Body of pancreas (tissue), 4 donors: ENCODE data around the gene ZNF423. TPM values are rescaled to one million over a fixed set of nuclear protein-coding genes. Genes with fewer than 3 reads are reported as not detected.

Experiments used
- ATAC-seq: fragments of 150-250 bp; one replicate; pipeline ENCODE4 v1.9.1; 2016
- DNase-seq, 4 donors: peaks; one replicate each; pipeline ENCODE4 v3.0.0-alpha.2; 2019
- H3K27ac ChIP-seq, 4 donors: fragments of 200-600 bp; sonication (generic); 1 replicate in 3 of 4; 2 replicates in 1 of 4; pipeline versions ENCODE4 v1.5.1 to v1.6.1; 2016 to 2019; ENCODE audit warnings: mild to moderate bottlenecking in 1 of 4, mixed read lengths in 1 of 4, moderate library complexity in 1 of 4
- H3K27me3 ChIP-seq, 2 donors: fragments of 200-600 bp; sonication (generic); one replicate each; pipeline ENCODE4 v1.6.0; 2016; ENCODE audit warnings: mild to moderate bottlenecking in 1 of 2
- H3K36me3 ChIP-seq, 2 donors: fragments of 200-600 bp; sonication (generic); replicated peaks in 1 of 2; 2 replicates each; pipeline ENCODE4 v1.5.1; 2016; ENCODE audit warnings: low read depth in 2 of 2; ENCODE audit not compliant: insufficient read depth in 1 of 2
- H3K4me1 ChIP-seq: fragments of 200-600 bp; sonication (generic); one replicate; pipeline ENCODE4 v1.6.0; 2016
- H3K4me3 ChIP-seq, 2 donors: fragments of 200-600 bp; sonication (generic); 1 replicate in 1 of 2; 2 replicates in 1 of 2; pipeline ENCODE4 v1.5.1; 2016 to 2019
- H3K9me3 ChIP-seq, 3 donors: fragments of 200-600 bp; sonication (generic); 1 replicate in 2 of 3; 2 replicates in 1 of 3; pipeline ENCODE4 v1.5.1; 2016
- POLR2A ChIP-seq, 3 donors: fragments of 450-650 bp; IDR thresholded peaks; one replicate each; pipeline ENCODE4 v1.6.1; 2016; ENCODE audit warnings: antibody characterized with exemption in 3 of 3, mild to moderate bottlenecking in 2 of 3
- WGBS, 2 donors: methylation state at CpG; one replicate each; pipeline ENCODE4 v1.1.5; 2017; 5-methylcytosine and 5-hydroxymethylcytosine counted together
- intact Hi-C: fragments of 100-400 bp; cut with DNase I; formaldehyde crosslinking; loops from one replicate; pipeline ENCODE4 v1.15.1; 2023
- total RNA-seq, 2 donors: library from RNA; depleted of rRNA; stranded (reverse); fragments of >200 nt; gene quantifications; one replicate each; pipeline ENCODE4 v1.1.0, GENCODE V29; 2016
- TF ChIP-seq, protein P1 (sequence below), 7 experiments: fragments of 450-650 bp in 4 of 7; fragments of 200-600 bp in 3 of 7; sonication (generic) in 3 of 7; IDR thresholded peaks; one replicate each; pipeline ENCODE4 v1.5.1; 2016 to 2019; ENCODE audit warnings: antibody characterized with exemption in 7 of 7

Gene ZNF423
- total RNA-seq, 2 donors from 2014 or later: 4.2 to 9.2 TPM

DNA sequence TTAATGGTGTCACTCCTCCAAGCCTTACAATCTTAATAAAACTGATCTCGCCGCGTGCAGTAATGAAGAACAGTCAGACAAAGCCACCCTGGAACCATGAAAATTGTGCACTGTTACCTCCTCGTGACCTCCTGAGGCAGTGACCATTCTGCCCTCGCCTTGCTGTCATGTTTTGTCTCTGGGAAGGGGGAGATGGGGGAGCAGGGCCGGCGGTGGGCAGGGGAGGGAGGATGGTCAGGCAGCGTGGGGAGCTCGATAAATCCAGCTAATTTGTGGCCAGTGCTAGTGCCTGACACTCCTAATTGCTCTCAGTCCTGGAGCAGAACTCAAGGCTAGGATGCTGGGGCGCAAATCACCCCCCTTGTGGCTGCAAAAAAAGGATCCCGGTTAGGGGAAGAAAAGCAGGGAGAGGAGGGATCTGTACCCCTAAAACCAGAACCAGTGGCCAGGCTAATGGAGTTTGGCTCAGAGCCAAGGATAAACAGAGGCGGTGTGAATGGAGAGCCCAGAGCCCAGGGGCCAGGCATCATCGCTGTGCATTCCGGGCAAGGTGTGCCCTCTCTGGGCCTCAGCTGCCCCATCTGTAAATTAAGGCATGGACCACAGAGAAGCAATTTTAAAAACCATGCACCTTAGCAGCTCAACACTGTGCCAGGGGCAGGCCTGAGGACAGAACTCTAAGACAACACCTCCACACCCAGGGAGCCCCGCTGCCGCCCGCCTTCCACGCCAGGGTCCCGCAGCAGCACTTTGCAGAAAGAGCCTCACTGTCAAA lies 113.3 kb downstream of the ZNF423 start:
- Histone ChIP-seq H3K4me3 (no peak overlapping the region), H3K9me3 (no peaks in the 10 kb centered on the region), H3K27me3 (no peaks in the 10 kb centered on the region), H3K27ac (no peak overlapping the region), H3K36me3 (no peaks in the 10 kb centered on the region), H3K4me1 (no peaks in the 10 kb centered on the region)
- TF ChIP-seq POLR2A (IDR thresholded peaks at IDR 0.05): no peak
- TF ChIP-seq, protein P1, sequence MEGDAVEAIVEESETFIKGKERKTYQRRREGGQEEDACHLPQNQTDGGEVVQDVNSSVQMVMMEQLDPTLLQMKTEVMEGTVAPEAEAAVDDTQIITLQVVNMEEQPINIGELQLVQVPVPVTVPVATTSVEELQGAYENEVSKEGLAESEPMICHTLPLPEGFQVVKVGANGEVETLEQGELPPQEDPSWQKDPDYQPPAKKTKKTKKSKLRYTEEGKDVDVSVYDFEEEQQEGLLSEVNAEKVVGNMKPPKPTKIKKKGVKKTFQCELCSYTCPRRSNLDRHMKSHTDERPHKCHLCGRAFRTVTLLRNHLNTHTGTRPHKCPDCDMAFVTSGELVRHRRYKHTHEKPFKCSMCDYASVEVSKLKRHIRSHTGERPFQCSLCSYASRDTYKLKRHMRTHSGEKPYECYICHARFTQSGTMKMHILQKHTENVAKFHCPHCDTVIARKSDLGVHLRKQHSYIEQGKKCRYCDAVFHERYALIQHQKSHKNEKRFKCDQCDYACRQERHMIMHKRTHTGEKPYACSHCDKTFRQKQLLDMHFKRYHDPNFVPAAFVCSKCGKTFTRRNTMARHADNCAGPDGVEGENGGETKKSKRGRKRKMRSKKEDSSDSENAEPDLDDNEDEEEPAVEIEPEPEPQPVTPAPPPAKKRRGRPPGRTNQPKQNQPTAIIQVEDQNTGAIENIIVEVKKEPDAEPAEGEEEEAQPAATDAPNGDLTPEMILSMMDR (IDR thresholded peaks at IDR 0.05): no peak
- 86 to 87% methylated on average over 14 to 19 of the region's 19 CpGs for WGBS, 2 donors
- ATAC-seq: no peak
- DNase-seq: no peak
- intact Hi-C loops: no loop called here

DNA sequence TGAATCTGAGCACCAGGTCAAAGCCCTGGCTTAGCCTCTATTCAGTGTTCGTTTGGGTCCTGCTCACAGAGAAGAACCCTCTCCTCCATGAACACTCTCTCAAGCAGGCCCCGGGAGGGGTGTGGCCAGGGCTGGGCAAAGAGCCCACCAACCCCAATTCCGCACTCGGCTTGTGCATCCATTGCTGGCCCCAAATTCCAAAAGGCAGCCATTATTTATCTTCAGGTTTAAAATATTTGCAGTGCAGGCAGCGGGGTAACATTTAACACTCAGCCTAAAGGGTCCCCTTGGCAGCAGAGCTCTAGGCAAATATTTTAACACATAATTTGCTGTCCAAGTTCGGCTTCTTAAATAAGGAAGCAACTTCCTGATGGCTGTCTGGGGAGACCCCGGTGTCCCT lies 115.7 kb downstream of the ZNF423 start:
- Histone ChIP-seq H3K27ac (no peak overlapping the region), H3K4me1 (no peaks in the 10 kb centered on the region), H3K9me3 (no peaks in the 10 kb centered on the region), H3K36me3 (no peaks in the 10 kb centered on the region), H3K27me3 (no peaks in the 10 kb centered on the region), H3K4me3 (no peak overlapping the region)
- TF ChIP-seq, protein P1 (IDR thresholded peaks at IDR 0.05): no peak
- no peak for TF ChIP-seq POLR2A (IDR thresholded peaks at IDR 0.05)
- DNase-seq: no peak
- 73 to 77% methylated on average over 6 to 7 of the region's 7 CpGs for WGBS, 2 donors
- intact Hi-C loops: no loop called here
- no peak for ATAC-seq

DNA sequence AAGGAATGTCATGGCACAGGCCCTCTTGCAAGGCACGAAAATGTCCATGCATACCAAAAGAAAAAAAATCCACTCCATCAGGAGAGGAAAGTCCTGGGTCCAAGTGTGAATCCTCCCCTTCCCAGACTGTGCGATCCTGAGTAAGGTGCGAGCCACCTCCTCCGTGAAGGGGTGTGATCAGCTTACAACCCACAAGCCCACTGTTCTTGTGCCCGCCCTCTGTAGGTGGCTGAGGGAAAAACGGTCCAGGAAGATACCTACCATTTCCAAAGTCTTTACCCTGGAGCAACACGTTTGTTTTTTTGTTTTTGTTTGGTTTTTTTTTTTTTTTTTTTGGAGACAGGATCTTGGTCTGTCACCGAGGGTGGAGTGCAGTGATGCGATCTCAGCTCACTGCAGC lies 116.5 kb downstream of the ZNF423 start:
- DNase-seq: no peak
- no peaks in the 10 kb centered on the region for H3K4me1 ChIP-seq
- ATAC-seq: no peak
- TF ChIP-seq, protein P1 (IDR thresholded peaks at IDR 0.05): no peak
- TF ChIP-seq POLR2A (IDR thresholded peaks at IDR 0.05): no peak
- H3K27ac ChIP-seq: no peak overlapping the region
- 71 to 83% methylated on average over 9 of the region's 9 CpGs for WGBS, 2 donors
- no peaks in the 10 kb centered on the region for H3K9me3 ChIP-seq
- H3K27me3 ChIP-seq: no peaks in the 10 kb centered on the region
- H3K4me3 ChIP-seq: no peak overlapping the region
- H3K36me3 ChIP-seq: no peaks in the 10 kb centered on the region
- intact Hi-C loops: no loop called here

DNA sequence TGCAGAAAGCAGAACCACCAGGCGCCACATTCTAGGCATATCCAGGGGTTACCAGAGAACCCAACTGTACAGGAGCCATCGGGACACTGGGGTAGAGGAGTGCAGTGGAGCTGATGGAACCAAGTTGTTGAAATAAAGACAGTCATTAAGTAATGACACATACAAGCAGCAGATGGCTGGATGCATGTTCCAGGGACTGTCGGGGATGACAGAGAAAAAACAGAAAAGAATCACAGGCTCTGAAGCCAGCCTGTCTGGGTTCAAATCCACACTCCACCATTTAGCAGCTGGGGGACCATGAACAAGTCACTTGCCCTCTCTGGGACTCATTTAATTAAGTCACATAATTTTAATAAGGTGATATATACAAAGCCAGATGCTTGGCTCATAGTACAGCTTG lies 117.1 kb downstream of the ZNF423 start:
- WGBS, 2 donors: 92 to 93% methylated on average over 3 of the region's 3 CpGs
- Histone ChIP-seq H3K36me3 (no peaks in the 10 kb centered on the region), H3K4me3 (no peak overlapping the region), H3K4me1 (no peaks in the 10 kb centered on the region), H3K27ac (no peak overlapping the region), H3K9me3 (no peaks in the 10 kb centered on the region), H3K27me3 (no peaks in the 10 kb centered on the region)
- TF ChIP-seq POLR2A (IDR thresholded peaks at IDR 0.05): no peak
- TF ChIP-seq, protein P1 (IDR thresholded peaks at IDR 0.05): no peak
- intact Hi-C loops: no loop called here
- ATAC-seq: no peak
- no peak for DNase-seq

DNA sequence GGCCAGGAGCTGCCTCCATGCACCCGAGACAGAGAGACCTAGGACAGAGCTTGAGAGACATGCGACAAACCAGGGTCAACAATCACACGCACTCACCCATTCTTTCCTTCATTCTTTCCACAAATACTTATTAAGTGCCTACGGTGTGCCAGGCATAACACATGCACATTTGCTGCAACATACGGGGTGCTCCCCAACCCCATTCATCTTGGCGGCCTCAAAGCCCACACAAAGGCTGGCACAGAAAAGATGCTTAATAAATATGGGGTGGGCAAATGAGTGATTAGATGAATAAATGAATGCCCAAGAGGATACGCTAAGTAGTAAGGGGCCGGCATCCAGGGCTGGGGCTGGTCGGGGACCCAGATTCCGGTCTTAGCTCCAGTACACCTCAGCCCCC lies 117.9 kb downstream of the ZNF423 start:
- ATAC-seq: no peak
- TF ChIP-seq, protein P1 (IDR thresholded peaks at IDR 0.05): no peak
- TF ChIP-seq POLR2A (IDR thresholded peaks at IDR 0.05): no peak
- 95 to 98% methylated on average over 9 to 10 of the region's 10 CpGs for WGBS, 2 donors
- Histone ChIP-seq H3K27ac (no peak overlapping the region), H3K4me1 (no peaks in the 10 kb centered on the region), H3K36me3 (no peaks in the 10 kb centered on the region), H3K9me3 (no peaks in the 10 kb centered on the region), H3K4me3 (no peak overlapping the region), H3K27me3 (no peaks in the 10 kb centered on the region)
- DNase-seq: no peak
- intact Hi-C loops: no loop called here
